ENCODE data around the gene TGFB1.

The TGFB1 gene

GRCh38 chr19:41341669-41342490, 11.8 kb downstream of the TGFB1 start:
- DNase-seq (ENCODE audit: low read depth in 2 of 2) = no peak

GRCh38 chr19:41339936-41340335, 13.8 kb downstream of the TGFB1 start:
- no peak for DNase-seq (ENCODE audit: low read depth in 2 of 2)

DNA sequence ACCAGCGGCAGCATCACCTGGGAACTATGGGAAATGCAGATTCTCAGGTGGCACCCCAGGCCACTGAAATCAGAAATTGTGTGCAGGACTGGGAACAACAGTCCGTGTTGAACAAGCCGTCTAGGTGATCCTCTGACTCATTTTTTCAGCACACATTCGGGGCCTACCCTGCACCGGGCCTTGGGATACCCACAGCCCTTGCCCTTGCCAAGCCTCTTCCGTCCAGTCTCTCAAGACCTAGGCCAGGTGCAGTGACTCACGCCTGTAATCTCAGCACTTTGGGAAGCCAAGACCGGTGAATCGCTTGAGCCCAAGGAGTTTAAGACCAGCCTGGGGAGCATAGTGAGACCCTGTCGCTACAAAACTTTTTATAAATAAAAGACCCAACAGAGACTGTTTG, 18.3 kb downstream of the TGFB1 start:
- DNase-seq (ENCODE audit: low read depth in 2 of 2) = no peak

DNA sequence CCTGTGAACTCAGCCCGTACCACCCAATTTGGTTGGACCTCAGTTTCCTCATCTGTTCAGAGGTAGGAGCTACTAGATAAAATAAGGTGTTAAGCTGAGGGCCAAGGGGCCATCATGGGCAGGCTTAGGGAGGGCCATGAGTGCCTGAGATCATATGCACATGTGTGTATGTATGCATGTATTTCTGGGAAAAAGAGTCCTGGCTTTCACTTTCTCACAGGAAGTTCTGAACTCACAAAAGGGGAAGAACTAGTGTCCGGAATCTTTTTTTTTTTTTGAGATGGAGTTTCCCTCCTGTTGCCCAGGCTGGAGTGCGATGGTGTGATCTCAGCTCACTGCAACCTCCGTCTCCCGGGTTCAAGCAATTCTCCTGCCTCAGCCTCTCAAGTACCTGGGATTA, 18.9 kb downstream of the TGFB1 start:
- DNase-seq (ENCODE audit: low read depth in 2 of 2) = no peak

DNA sequence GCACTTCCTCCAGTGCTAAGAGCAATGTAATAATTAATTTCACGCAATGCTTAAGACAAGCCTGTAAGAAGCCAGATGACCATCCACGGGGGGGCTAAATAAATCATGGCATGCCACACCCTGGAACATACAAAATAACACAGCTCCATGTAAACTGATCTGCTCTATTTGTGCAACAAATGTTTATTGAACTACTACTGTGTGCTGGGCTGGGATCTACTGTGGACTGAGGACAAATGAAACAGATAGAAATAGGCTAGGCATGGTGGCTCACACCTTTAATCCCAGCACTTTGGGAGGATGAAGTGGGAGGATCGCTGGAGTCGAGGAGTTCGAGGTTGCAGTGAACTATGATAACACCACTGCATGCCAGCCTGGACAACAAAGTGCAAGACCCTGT, 21.3 kb downstream of the TGFB1 start:
- no peak for DNase-seq (ENCODE audit: low read depth in 2 of 2)

GRCh38 chr19:41332000-41332399, 21.7 kb downstream of the TGFB1 start:
- no peak for DNase-seq (ENCODE audit: low read depth in 2 of 2)

DNA sequence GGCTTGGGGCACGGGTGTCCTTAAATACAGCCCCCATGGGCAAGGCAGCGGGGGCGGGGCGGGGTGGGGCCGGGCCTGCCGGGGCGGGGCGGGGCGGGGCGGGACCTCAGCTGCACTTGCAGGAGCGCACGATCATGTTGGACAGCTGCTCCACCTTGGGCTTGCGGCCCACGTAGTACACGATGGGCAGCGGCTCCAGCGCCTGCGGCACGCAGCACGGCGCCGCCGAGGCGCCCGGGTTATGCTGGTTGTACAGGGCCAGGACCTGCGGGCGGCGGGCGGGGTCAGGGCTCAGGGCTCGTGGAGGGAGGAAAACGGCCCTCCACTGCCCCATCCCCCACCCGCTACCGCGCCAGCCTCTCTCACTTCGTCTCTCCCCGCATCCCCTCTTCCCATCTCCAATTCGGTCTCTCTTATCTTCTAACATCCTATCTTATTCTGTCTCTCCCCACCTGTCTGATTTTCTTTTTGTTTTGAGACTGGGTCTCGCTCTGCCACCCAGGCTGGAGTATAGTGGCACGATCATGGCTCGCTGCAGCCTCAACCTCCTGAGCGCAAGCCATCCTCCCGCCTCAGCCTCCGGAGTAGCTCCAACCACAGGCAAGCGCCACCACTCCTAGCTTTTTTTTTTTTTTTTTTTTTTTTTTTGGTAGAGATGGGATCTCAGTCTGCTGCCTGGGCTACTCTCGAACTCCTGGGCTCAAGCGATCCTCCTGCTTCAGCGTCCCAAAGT, 22.6 kb downstream of the TGFB1 start:
- no peak for DNase-seq (ENCODE audit: low read depth in 2 of 2)

DNA sequence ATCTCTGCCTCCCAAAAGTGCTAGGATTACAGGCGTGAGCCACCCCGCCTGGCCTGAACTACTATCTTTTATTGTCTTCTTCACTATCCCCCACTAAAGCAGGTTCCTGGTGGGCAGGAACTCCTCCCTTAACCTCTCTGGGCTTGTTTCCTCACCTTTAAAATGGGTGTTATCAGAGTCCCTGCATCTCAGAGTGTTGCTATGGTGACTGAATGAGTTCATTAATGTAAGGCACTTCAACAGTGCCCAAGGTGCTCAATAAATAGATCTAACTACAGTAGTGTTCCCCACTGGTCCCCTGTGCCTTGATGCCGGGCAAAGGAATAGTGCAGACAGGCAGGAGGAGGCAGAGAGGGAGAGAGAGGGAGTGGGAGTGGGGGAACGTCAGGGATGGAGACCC, 23.2 kb downstream of the TGFB1 start:
- no peak for DNase-seq (ENCODE audit: low read depth in 2 of 2)

DNA sequence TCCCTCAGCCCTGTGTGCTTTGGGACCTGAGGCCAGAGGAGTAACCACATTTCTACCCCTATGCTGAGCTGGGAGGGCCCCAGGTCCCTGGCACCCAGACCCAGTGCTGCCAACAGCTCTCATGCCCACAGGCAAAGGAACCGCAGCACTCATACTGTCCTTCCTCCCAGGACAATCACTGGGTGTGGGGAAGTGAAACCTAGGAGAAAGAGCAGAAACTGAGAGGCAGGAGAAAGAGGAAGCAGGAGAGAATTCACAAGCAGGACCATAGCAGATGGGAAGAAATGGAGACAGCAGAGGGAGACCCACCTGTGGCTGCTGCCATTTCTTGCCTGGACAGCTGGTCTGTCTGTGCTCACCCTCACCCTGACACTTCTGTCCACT, 24.9 kb downstream of the TGFB1 start:
- DNase-seq (ENCODE audit: low read depth in 2 of 2) = no peak

- DNase-seq (ENCODE audit: low read depth in 2 of 2) = no peak
These were observed 25.4 kb downstream of the TGFB1 start for GRCh38 chr19:41328157-41328841.

- DNase-seq (ENCODE audit: low read depth in 2 of 2) = peak; percentile 61 to 73
These were observed 26.1 kb downstream of the TGFB1 start for GRCh38 chr19:41327576-41328156.

GRCh38 chr19:41327076-41327575, 26.6 kb downstream of the TGFB1 start:
- no peak for DNase-seq (ENCODE audit: low read depth in 2 of 2)

DNA sequence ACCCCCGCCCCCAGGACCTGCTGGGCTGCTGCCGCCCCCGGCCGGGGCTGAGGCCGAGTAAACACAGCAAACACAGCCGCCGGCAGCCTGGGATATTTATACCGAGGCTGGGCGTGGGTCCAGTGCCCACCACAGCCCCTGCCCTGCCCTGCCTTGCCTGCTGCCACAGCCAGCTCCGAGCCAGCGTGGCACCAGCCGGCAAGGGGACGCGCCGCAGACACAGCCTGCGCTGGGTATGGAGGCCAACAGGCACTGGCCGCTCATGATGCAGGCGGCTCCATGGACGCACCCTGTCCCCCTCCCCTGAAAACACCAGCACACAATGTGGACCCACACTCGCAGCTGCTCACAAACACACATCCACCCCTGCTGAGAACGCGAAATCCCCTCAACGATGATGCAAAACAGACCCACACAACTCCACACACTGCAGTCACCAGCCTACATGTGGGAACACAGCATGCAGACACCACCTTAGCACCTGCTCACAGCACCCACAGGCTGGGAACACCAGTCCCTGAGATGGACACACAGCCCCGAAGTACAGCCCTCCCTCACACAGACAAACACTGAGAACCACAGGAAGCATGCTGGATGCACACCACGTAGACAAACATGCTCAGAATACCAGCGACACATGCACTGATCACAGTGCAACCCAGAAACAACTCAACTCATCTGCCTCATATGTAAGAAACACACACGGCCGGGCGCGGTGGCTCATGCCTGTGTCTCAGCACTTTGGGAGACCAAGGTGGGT, 27.6 kb downstream of the TGFB1 start:
- DNase-seq (ENCODE audit: low read depth in 2 of 2) = no peak

DNA sequence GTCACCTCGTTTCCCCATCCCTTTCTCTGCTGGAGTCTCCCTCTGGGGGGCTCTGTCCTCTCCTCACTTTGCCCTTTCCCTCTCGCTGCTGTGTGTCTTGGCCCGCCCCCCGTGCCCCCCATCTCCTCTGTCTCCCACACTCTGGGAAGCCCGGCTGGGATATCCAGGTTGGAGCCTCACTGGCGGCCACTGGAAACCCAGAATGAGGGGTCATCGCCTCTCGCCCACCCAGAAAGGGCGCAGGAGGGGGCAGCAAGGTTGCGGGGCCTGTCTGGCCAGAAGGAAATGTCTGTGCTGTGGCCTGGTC, 28.1 kb downstream of the TGFB1 start:
- no peak for DNase-seq (ENCODE audit: low read depth in 2 of 2)

DNA sequence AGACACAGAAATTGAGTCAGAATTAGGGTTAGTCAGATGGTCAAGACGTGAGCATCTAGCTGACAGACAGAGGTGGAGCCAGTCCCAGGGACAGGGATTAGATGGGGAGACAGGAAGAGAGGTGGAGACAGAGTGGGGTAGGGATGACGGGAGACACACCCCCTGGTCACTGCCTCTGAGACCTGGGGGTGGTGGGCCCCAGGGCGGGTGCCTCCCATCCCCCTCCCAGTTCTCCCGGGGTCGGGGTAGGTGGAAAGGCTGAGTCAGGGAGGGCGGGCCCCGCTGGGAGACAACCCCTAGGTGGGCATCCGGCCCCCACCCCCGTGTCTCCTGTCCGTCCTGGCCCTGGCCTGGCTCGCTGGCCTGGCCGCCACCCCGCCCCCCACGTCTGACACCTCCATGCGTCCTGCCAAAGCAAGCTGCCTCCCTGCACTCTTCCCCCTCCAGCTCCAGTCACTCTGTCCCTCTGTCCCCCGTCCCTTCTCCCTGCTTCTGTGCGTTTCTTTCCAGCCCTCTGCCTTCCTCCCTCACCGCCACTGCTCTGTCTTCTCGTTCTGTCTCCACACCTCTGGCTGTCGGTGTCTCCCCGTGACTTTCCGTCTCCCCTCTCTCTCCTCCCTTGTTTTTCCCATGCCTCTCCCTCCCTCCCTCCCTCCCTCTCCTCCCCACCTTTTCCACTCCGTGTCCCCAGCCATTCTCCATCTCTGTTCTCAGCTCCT, 28.6 kb downstream of the TGFB1 start:
- no peak for DNase-seq (ENCODE audit: low read depth in 2 of 2)

GRCh38 chr19:41324231-41324702, 29.5 kb downstream of the TGFB1 start:
- no peak for DNase-seq (ENCODE audit: low read depth in 2 of 2)

GRCh38 chr19:41323430-41324125, 30.1 kb downstream of the TGFB1 start:
- no peak for DNase-seq (ENCODE audit: low read depth in 2 of 2)

DNA sequence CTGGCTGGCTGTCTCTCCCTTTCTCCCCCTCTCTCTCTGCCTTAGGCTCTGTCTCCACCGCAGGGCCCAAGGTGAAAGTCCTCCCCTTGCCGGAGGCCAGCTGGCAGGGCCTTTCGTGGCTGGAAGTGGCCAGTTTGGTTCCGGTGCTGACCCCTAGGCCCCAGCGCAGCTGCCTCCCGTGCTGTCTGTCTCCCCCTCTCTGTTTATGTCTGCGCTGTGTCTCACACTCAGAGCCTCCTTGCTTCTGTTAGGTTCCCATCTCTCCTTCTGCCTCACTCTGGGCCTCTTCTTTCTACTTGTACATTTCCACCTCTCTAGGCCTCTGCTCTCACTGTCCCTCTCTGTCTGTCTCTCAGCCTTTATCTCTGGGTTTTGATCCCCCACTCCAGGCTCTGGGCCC, 30.7 kb downstream of the TGFB1 start:
- DNase-seq (ENCODE audit: low read depth in 2 of 2) = no peak

- DNase-seq (ENCODE audit: low read depth in 2 of 2) = no peak
These were observed 31.3 kb downstream of the TGFB1 start for GRCh38 chr19:41322451-41322850.

DNA sequence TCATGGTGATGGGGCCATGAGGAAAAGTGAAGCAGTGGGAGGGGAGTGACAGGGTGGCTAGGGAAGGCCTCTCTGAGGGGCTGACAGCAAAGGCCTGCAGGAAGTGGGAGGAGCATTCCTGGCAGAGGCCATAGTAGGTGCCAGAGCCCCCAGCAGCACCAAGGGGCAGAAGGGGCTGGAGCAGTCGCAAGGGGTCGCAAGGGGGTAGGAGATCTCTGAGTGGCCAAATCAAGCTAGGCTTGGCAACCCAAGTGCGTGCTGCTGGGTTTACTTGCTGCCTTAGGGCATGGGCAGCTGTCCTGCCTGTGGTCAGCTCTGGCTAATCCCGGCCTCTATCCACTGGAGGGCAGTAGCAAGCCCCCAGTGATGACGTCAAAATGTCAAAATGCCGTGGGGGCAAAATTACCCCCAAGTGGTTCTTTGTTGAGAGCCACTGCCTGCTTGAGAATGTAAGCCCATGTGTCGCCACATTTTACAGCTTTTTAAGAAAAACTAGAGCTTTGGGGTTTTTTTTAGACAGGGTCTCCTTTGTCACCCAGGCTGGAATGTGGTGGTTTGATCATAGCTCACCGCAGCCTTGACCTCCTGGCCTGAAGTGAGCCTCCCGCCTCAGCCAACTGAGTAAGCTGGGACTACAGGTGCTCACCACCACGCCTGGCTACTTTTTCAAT, 32.0 kb downstream of the TGFB1 start:
- no peak for DNase-seq (ENCODE audit: low read depth in 2 of 2)

Data from stimulated activated CD8-positive, alpha-beta memory T cell treated with anti-CD3 and anti-CD28 coated beads, Interleukin-7, amount 100 ng/mL, for 1 hour (primary cell).